GM20000 (cell line): ENCODE data around the gene CAMK1.

Experiments used
- DNase-seq: peaks from one replicate; pipeline ENCODE4 v3.0.0; 2012; ENCODE audit warnings: low spot score
- TF ChIP-seq, protein P1 (sequence below): IDR thresholded peaks from 2 replicates; pipeline ENCODE4 v1.5.1; 2012; ENCODE audit warnings: mild to moderate bottlenecking, control low read depth; ENCODE audit errors: extremely low read depth, missing control alignments

The CAMK1 gene

DNA sequence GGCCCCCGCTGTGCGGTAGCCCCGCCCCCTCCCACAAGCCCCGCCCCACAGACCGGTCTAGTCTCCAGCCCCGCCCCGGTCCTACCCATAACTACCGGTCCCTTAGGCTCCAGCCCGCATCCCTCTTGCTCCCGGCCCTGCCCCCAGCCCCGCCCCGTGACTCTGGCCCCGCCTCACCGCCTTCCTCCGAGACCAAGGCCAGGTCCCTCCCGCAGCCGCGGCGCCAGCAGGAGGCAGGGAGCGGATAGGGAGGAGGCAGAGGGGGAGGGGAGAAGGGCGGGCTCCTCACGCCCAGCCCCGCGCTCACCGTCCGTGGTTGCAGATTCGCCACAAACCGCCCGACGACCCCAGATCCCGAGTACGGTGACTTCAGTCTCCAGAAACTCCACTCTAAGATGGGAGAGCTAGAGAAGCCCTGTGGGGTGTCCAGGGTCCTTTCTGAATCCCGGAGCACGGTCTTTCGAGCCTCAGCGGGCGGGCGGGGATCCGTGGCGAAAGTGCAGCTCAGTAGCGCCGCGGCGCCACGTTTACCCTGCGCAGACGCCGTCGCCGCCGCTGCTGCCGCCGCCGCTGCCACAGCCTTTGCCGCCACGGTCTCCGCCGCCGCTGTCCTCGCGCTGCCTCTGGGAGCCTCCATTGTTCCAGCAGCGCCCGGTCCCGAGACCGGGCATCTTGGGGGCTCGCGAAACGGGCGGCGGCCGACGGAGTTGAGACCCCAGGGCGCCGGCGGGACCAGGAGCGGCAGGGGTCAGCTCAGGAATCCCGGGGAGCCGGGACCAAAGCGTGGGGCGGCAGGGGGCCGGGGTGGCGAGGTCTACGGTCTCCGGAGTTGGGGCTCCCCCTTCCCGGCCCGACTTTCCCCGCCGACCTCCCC is 38.3 kb downstream of the CAMK1 start, which contains the start of gene BRPF1:
BRPF1 (plus strand) TSS at position 530 of the 874 bp plus-strand sequence. CDS start 2,406 bp downstream, outside the sequence.
- DNase-seq: peak; percentile 99
- TF ChIP-seq, protein P1, sequence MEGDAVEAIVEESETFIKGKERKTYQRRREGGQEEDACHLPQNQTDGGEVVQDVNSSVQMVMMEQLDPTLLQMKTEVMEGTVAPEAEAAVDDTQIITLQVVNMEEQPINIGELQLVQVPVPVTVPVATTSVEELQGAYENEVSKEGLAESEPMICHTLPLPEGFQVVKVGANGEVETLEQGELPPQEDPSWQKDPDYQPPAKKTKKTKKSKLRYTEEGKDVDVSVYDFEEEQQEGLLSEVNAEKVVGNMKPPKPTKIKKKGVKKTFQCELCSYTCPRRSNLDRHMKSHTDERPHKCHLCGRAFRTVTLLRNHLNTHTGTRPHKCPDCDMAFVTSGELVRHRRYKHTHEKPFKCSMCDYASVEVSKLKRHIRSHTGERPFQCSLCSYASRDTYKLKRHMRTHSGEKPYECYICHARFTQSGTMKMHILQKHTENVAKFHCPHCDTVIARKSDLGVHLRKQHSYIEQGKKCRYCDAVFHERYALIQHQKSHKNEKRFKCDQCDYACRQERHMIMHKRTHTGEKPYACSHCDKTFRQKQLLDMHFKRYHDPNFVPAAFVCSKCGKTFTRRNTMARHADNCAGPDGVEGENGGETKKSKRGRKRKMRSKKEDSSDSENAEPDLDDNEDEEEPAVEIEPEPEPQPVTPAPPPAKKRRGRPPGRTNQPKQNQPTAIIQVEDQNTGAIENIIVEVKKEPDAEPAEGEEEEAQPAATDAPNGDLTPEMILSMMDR: no peak

- TF ChIP-seq, protein P1: no peak
- no peak for DNase-seq
Measured at GRCh38 chr3:9730657-9731205, 39.0 kb downstream of the CAMK1 start.

- no peak for DNase-seq
- TF ChIP-seq, protein P1: no peak
Measured at GRCh38 chr3:9729419-9729818, 40.3 kb downstream of the CAMK1 start.

DNA sequence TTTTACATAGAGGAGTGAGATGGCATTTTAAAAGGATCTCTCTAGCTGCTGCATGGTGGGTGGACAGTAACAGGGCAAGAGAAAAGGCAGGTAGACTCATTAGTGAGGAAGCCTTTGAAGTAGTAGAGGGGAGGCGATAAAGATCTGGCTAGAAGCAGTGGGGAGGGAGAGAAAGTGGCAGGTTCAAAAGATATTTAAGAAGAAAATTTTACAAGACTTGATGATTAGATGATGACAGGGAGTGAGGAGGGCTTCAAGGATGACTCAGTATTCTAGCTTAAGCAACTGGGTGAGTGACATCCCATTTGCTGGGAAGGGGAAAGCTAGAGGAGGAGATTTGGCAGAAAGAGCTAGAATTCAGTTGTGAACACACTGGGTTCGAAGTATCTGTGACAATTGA is 42.0 kb downstream of the CAMK1 start:
- DNase-seq: no peak

DNA sequence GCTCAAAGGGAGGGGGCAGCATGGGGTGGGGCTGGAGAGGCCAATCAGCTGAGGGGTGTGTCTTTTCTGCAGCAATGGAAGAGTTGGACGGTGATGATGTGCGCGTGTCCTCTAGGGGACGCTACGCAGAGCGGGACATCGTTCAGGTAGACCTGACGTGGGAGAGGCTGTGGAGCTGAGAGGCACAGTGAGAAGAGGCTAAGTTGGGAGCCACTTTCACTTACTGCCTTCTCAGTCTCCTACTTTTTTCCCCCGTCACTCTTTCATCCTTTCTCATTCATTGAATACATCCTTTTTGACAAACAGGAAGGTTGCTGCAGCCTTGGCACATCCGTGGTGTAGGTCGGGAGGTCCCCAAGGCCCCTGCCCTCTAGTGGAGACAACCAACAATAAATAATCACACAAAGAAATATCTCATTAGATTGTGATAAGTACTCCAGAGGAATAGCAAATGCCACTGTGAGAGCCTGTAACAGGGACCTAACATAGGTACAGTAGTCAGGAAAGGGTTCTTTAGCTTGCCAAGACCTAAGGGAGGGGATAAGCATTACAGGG is 42.6 kb downstream of the CAMK1 start:
- DNase-seq: no peak
- TF ChIP-seq, protein P1: no peak

More for the DNA sequence above, 42.0 kb downstream of the CAMK1 start:
- TF ChIP-seq, protein P1: no peak

GRCh38 chr3:9725775-9726515 is 43.8 kb downstream of the CAMK1 start:
- no peak for DNase-seq
- TF ChIP-seq, protein P1: no peak

DNA sequence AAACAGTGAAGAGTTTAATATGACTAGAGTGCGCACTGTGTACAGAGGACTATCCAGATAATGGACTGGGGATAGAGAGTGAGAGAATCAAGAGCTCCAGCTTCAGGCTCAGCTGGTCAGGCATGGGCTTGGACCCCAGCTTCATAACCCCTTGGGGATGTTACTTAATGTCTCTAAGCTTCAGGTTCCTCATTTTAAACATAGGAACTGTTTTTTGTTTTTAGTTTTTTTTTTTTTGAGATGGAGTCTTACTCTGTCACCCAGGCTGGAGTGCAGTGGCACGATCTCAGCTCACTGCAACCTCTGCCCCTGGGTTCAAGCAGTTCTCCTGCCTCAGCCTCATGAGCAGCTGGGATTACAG is 48.1 kb downstream of the CAMK1 start:
- DNase-seq: no peak

More for the DNA sequence above, 48.1 kb downstream of the CAMK1 start:
- TF ChIP-seq, protein P1: no peak
